Right renal pelvis (tissue), 4 donors: Measurements from ENCODE around the gene TSPAN33. TPM values are rescaled to one million over a fixed set of nuclear protein-coding genes. Genes with fewer than 3 reads are reported as not detected.

Source experiments
- DNase-seq, 4 donors: peaks; one replicate each; pipeline ENCODE4 v3.0.0-alpha.2; 2013; ENCODE audit warnings: low read depth in 4 of 4, low spot score in 3 of 4, missing footprints in 1 of 4
- polyA plus RNA-seq, 4 donors: library from polyadenylated mRNA; unstranded; fragments of 120-200 nt; gene quantifications; one replicate each; pipeline ENCODE4 v1.2.1, GENCODE V29; 2013; ENCODE audit not compliant: insufficient read length in 4 of 4

TSPAN33 gene
- polyA plus RNA-seq, 4 donors: 64.4 to 77.0 (median 72.6) TPM

DNA sequence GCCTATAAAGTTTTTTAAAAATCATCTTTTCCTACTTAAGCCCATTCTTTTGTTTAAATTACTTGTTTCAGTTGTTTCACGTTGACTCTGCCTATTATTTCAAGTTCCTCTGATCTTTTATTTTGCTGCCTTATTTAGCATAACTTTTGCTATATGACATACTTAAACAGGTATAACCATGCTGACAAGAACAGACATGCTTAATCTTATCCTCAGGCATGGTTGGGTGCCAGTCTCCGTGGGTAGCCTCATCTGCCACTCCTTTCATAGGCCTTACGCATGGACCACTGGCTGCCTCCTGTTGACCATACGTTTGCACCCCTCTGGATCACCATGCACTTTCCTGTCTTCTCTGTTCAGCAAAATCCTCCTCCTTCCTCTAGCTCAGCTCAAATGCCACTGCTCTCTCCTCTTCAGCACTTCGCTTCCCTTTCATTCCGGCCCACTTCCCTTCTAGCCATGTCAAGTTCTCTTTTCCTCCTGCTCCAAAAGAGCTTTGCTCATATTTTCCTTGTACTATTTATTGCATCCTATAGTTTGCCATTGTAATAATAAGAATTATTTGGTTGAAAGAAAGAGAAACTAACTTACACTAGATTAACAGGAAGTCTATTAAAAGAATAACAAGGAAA lies 10.0 kb upstream of the TSPAN33 start:
- DNase-seq: no peak

DNA sequence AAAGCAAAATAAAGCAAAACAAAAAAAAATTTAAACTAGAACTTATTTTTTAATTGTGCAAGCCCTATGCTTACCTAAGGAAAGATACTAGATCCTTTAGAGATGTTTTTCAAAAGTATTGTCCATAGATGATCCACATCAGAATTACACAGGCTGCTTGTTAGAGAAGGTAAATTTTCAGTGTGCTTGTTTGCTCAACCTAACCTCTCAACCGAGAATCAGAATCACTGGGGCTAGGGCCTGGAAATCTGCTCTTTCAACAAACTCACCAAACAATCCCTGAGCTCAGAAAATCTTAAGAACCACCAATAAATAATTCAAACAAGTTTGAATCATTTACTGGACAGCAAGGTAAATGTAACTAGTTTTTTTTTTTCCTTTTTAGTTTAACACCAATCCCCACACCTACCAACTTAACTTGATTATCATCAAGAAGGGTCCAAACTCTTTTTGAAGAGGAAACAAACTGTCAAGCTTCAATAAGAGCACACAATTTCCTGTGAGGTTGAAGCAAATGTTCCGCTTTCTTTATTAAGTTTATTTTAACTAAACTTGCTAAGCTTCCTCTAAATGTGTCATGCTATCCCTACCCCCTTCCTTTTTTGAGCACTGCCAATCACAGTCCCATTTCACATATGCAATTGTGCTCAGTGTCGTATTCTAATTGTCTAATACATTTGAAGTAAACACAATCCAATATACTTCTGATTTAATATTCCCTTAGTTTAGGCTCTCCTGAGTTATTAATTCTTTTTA lies 7.4 kb upstream of the TSPAN33 start:
- no peak for DNase-seq

DNA sequence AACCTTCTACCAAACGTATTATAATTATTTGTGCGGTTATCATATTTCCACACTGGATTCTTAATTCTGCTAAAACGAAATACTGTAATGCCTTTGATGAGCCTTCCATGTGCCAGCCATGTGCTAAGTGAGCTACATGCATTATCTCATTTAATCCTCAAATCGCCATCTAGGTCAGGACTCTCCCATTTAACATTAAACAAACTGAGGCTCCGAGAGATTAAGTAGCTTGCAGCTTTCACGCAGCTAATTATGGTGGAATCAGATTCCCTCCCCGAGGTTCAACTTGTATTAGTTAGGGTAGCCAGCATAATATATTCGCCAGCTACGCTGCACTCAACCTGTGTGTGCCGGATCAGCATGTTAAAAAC lies 798 bp upstream of the TSPAN33 start:
- no peak for DNase-seq

DNA sequence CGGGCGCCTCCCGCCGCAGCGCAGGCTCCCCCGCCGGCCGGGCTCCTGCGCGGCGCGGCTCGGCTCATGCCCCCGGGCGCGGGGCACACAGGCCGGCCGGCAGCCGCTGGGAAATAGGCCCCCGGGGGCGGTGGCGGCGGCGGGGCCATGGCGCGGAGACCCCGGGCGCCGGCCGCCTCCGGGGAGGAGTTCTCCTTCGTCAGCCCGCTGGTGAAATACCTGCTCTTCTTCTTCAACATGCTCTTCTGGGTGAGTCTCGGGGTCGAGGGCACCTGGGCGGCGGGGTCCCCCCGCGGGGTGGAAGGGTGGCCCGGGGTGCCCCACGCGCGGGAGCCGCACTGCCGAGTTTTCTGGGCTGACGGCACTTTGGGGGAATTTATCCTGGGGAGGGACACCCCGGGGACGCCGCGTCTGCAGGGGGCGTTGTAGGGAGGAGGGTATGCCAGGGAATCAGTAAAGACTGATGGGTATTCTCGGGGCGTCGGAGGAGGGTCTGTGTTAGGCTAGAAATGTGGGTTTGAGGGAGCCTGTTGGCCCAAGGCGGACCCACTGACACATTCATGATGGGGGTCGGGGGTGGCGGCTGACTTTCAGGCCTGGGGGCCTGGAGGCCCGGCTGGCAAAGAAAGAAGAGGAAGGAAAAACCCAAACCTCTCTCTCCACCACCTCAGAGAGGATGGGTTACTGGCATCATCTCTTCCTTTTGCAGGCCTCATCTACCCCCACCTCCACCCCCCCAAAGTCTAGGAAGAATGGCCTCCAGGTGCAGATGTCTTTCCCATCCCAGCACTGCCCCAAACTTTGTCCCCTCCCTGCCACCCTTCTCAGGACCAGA lies 544 bp downstream of the TSPAN33 start:
- no peak for DNase-seq

DNA sequence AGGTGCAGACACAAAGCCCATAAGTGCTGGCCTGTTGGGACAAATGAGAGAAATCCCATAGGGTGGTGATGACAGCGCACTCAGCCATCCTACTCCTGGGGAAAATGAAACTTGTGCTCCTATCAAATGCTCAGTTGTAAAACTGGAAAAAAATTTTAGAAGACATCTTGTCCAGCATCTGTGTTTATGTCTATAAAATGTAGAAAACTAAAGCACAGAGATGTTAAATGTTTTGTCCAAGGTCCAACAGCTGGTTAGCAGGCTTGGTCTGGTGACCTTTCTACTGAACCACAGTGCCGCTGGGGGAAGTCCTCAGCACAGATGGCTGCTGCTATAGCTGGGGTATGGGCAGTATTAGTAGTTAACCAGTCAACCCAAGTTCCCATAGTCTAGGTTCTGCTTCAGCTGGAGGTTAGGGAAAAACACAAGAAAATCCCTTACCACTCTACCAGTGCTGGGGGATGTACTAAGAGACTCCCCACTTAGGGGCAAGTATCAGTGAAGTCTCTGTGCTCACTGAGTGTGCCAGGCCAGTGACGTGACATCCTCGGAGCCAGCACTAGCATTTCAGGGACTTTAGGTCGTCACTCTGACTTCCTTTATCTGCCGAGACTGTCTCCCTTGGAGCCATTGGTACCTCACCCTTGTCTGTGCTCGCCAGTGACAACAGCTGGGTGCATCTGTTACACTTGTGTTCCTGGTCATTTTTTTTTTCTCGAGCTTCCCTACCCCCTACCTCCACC lies 1.9 kb downstream of the TSPAN33 start:
- no peak for DNase-seq

DNA sequence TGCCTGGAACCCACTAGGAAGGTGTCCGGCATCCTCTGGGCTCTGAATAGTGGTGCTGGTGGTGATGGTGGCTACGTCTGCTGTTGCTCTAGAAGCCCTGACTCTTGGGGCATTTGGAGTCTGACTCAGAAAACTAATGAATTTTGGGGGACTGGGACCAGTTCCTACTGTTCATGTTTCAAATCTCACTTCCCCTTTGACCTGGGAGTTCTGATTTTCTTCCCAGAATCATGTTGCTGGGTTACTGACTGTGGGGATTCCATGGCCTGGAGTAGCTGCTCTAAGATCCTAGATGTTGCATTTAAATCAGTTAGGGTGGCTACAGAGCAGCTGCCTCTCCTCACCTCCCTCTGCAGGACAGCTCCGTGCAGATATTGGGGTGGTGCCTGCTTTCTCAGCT lies 3.2 kb downstream of the TSPAN33 start:
- DNase-seq: no peak

DNA sequence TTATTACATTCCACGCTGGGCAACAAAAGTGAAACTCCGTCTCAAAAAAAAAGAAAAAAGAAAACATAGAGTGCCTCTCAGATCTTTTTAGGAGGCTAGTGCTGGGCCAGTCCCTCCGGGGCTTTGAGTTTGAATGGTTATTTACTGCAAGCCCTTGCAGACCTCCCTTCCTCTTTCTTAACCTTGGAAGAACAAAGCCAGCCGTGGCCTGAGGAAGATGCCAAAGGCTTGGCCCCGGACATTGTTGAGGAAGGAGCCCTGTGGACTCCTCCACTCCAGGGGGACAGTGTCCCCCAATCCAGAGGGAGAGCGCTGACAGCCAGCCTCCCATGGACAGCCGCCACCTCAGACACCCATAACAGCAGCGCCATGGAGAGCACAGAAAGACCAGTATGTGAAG lies 5.0 kb downstream of the TSPAN33 start:
- DNase-seq: no peak

DNA sequence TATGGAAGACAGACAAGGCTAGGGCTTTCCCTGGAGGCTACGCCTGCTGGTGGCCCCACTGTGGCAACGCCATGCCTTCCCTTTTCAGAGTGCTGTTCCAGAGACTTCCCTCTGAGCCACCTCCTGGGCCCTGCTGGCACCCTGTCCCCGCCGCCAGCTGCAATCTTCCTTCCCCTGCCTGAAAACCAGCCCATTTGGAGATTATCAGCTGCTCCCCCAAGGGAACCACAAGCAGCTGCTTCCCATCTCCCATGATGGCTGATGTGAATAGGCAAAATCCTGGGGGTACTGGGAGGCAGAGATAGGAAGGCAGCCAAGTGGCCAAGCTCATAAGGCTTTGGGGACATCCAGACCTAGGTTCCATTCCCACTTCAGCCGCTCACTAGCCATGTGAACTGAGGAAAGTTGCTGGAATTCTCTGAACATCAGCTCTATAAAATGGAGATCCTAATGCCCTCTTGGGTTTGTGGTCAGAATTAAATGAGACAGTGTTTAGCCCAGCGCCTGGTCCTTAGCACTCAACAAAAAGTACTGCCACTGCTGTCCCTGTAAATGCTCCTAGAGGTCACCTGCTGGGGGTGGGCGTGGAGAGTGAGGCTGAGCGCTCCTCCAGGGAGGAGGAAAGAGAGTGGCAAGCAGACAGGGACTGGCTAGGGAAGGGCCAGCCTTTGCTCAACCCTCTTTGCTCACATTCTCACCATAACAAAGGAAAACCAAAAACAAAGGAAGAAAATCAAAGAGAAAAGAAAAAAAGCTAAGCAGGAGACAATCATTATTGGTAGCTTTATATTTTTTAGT lies 5.9 kb downstream of the TSPAN33 start:
- DNase-seq: no peak

DNA sequence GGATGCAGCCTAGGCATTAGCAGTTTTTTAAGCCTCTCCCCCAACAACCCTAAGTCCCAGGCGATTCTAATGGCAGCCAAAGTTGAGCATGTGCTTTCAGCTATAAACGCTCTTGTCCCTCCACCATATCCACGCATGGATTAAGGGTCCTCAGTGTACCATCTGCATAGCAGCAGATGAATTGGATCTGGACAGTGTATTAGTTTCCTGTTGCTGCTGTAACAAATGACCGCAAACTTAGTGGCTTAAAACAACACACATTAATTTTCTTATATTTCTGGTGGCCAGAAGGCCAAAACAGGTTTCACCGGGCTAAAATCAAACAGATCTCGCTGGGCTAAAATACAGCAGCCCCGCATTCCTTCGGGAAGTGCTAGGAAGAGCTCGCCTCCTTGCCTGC lies 13.1 kb downstream of the TSPAN33 start:
- DNase-seq: no peak

DNA sequence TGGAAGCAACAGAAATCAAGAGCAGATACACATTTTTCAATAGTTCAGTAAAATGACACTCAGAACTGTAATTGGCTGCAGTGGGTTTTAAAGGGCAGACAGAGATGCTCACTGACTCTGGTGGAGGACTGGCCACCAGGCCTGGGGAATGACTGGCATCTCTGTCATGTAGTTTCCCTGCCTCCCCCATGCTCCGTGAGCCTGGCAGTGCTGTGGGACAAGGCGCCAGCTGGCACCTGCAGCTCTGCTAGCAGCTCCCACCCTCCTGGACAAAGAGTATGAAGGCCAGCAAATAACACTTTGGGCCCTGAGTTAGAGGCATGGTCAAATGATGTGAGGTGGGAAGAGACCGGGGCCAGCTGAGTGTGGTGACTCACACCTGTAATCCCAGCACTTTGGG lies 15.0 kb downstream of the TSPAN33 start:
- DNase-seq: no peak

DNA sequence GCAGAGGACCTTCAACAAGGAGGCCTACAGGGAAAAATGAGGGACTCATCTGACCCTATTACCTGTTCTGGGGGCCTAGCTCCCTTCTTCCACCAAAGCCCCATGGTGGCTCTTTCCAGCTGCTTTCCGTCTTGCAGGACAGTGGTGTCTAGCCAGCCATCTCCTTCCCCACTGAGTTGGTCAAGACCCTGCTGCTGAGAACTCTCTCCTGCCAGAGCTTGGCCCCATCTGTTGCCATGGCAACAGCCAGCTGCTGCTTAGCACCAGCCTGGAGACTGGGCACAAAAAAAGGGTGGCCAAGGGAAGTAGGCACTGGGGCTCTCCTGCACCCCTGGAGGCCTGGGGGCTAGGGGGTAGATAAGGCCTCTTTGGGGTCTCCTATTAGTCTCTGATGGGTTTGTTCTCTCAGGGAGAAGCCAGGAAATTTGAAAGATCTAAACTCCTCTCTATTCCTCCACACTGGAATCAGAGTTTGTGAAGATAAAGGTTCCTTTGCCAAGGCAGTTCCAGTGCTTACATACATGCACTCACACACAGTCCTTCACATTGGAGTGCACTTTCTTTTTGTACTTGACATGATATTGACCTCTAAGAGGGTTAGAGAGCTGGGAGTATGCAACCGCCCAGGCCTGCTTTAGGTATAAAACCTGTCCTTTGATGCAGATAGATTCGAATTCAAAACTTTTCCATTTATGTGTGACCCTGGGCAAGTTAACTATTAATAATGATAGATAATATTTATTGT lies 15.8 kb downstream of the TSPAN33 start:
- DNase-seq: no peak

DNA sequence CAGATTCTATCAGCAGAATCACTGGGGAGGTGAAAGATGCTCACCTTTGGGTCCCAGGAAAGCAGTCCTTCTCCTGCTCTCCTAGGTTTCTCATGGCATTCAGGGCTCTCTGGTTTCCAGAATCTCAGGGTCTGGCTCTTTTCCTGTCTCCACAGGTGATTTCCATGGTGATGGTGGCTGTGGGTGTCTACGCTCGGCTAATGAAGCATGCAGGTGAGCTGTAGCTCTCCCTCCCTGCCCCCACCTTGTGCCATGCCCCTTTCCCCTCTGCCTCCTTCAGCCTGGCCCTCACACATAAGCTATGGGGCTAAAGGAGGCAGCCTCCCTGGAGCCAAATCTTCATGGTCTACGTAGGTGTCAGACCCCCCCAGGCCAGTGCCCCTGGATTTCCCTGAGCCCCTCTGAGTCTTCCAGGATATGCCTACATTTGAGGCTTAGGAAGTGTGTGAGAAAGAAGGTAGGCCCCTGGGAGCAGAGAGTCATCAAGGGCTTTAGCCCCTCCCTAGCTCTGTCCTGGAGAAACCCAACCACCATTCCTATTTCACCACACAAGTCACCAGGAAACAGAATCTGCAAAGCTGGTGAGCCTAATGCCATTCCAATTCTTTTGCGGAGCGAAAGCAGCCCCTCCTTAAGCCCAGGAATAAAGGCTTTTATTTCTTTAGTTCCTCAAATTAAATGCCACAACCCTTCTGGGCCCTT lies 17.2 kb downstream of the TSPAN33 start:
- no peak for DNase-seq

DNA sequence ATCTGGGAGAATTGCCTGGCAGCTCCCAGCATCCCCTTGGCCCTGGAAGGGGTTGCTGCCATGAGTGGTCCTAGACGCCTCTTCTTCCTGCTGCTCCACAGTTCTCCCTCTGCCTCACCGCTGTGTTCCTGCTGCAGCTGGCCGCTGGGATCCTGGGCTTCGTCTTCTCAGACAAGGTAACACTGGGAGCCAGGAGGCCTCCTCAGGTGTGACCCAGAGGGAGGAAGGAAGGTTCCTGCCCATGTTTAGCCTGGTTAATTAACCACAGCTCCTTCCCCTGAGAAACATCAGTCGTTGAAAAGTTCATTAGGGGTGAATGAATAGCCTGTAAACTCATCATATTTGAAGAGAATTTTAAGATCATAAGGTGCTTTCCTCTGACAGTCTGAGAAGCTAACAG lies 18.2 kb downstream of the TSPAN33 start:
- DNase-seq: no peak

DNA sequence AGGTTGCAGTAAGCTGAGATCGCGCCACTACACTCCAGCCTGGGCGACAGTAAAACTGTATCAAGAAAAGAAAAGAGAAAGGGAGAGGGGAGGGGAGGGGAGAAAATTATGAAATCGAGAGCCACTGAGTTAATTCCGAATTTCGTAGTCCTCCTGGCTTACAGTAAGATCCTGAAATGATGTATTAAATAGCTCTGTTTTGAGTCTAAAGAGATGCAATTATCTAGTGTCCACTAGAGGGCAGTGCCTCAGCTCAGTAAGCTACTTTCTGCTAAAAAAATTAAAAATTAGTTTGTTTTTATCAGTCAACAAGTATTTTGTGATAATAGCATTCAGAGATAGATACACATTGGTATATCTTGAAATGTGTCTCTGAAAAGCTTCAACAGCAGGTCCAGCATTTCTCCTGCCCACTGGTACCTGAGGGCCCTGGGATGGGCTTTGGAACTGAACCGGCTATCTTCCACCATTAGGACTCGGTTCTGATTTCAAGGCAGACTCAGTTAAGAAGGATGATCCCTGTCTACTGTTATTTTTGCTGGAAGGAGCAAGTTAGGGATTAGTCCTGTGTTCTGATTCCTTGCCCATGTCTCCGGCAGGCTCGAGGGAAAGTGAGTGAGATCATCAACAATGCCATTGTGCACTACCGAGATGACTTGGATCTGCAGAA lies 19.5 kb downstream of the TSPAN33 start:
- no peak for DNase-seq

DNA sequence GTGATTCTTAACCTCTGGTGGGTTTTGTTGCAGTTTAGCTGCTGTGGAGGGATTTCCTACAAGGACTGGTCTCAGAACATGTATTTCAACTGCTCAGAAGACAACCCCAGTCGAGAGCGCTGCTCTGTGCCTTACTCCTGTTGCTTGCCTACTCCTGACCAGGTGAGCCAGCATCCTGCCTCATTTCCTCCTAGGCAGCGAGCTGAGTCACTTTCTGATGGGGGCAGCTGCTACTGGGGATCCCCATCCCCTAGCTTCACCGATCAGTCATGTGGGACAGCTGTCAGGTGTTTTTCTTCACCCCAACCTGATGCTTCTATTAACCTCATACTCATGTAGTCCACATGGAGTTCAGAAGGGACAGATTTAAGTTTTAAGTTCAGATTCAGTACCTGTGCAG lies 22.2 kb downstream of the TSPAN33 start:
- no peak for DNase-seq

DNA sequence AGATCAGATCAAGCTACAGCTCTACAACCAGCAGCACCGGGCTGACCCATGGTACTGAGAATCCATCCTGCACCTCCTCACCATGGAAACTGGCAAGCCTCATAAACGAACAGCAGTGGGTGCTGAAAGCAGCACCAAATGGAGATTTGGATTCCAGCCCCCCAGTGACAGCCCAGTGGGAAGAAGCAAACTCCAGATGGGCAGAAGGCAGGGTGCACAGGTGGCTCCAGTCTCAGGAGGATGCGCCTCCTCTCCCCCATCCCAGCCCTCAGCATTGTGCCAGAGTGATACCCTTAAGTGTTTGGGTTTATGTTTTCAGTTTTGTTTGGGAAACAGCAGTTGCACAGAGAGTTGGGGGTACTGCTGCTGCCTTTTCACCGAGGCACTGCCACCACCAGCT lies 23.3 kb downstream of the TSPAN33 start:
- DNase-seq: no peak

DNA sequence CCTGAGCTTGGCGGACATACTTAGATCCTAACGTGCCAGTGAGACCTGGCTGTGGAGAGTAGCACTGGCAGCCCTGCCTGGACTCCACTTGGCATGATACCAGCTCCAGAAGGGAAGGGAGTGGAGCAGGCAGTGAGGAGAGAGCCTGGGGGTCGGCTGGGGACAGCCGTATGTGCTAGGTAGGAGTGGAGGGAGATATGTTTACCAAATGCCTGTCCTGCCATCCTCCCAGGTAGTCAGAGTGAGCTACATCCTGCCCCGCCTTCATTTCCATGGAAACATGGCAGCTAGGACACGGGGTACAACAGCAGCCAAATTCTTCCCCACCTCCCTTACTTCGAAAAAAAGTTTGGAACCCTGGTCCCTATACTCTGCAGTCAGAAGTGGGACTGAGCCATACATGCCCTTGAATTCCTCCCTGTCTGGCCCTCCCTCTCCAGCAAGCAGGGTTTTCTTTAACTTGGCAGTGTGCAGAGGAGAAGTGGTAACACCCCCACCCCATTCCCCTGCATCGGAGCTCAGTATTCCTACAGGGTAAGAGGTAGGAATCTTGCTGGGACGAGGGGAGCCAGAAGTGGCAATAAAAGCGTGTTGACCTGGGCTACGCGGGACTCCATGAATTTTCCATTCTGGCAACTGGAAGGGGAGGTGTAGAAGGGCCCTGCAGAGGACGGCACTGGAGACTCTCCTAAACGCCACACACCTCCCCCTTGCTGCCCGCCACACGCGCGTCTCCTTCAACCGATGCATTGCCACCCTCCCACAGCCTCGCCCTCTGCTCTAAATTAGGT lies 23.9 kb downstream of the TSPAN33 start:
- DNase-seq: no peak
